ENCODE measurements around the gene ZNF592.

GRCh38 chr15:84824260-84825007 is 76.0 kb downstream of the ZNF592 start:
- no peak for TF ChIP-seq EZH2 (IDR thresholded peaks at IDR 0.05; ENCODE audit: borderline replicate concordance)
- TF ChIP-seq CTCF (IDR thresholded peaks at IDR 0.05; ENCODE audit: poor library complexity), result no peak

Measured in hepatocyte (in vitro differentiated cells).